Right ventricle myocardium superior (tissue), 1 donor: Measurements from ENCODE around the gene LNX1. TPM values are rescaled to one million over a fixed set of nuclear protein-coding genes. Genes with fewer than 3 reads are reported as not detected.

ENCODE experiments used
- ATAC-seq: fragments of 200-7000 bp; cut with Tn5 transposase; one replicate; pipeline ENCODE4 v1.9.1; 2020; ENCODE audit warnings: mild to moderate bottlenecking; ENCODE audit not compliant: poor library complexity
- DNase-seq: peaks from one replicate; pipeline ENCODE4 v3.0.0-alpha.2; 2020
- intact Hi-C: fragments of 100-400 bp; cut with DNase I; formaldehyde crosslinking; loops from one replicate; pipeline ENCODE4 v1.11.2; 2022
- total RNA-seq: library from RNA; stranded (reverse); fragmentation: NEBNext Ultra II Directional; extraction: Animal tissue kit (Norgen Biotek cat#: 25700); gene quantifications from one replicate; pipeline ENCODE4 v1.2.1, GENCODE V29; 2021
- donor health status: DM: no; HTN: yes; CAD: no; lungs with severe emphysema.

Gene LNX1
- total RNA-seq, 1 donor from 2014 or later: 10.3 TPM

DNA sequence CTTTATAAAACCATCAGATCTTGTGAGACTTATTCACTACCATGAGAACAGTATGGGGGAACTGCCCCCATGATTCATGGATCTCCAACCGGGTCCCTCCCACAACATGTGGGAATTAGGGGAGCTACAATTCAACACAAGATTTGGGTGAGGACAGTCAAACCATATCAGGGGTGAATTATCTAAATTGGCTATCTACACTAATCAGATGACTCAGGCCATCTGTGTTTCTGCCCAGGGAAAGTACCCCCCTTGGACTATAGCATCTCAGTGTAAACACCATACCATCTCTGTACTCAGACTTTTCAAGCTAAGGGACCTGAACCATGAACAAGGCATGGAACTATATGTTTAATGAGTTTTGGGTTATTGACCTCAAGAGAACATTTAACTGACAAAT lies 76.8 kb downstream of the LNX1 start:
- no peak for DNase-seq
- no peak for ATAC-seq

GRCh38 chr4:53512608-53513007 lies 78.7 kb downstream of the LNX1 start:
- DNase-seq: no peak
- intact Hi-C loops: no loop called here

More for the DNA sequence above, 76.8 kb downstream of the LNX1 start:
- intact Hi-C loops: no loop called here

DNA sequence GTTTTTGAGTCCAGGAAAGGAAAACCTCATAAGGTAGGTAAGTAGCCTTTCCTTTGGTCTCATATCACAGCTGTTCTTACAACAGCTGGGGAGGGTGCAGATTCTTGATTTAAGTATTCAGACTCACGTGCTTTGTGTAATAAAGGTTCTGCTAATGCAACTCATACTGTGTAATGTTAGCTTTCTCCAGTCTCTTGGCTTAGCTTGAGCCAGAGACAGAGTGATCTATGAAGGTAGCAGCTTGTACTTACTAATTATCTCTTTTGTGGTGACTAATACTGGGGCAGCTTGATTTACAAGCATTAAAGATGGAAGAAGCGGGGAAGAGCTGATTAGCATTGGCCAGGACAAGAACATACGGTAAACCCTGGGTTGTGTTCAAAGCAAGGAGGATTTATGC lies 80.3 kb downstream of the LNX1 start:
- ATAC-seq (no peak), DNase-seq (no peak)
- intact Hi-C loops: no loop called here

More at GRCh38 chr4:53512608-53513007, 78.7 kb downstream of the LNX1 start:
- no peak for ATAC-seq

GRCh38 chr4:53510321-53510720 lies 81.0 kb downstream of the LNX1 start:
- intact Hi-C loops: no loop called here

DNA sequence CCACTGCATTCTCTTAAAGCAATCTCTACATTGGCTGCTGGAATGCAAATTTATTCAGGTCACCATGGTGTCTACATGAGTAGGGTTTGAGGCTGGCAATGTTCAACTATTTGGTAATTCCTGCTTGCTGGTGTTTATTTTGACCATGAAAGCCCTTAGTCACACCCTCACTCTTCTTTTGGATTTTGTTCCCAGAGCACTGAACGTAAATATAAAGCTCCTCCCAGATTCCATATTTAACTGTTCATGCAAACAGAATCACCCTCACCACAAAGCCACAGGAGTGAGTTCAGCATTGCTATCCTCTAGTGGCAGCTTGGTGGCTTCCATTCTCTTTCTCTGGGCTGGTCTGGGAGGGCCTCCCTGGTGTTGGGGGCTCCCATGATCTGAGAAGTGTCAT lies 82.8 kb downstream of the LNX1 start:
- DNase-seq (no peak), ATAC-seq (no peak)
- intact Hi-C loops: no loop called here

More at GRCh38 chr4:53510321-53510720, 81.0 kb downstream of the LNX1 start:
- DNase-seq (no peak), ATAC-seq (no peak)

GRCh38 chr4:53507671-53508286 lies 83.5 kb downstream of the LNX1 start:
- peak; percentile 95 for ATAC-seq
- intact Hi-C loops: no loop called here

DNA sequence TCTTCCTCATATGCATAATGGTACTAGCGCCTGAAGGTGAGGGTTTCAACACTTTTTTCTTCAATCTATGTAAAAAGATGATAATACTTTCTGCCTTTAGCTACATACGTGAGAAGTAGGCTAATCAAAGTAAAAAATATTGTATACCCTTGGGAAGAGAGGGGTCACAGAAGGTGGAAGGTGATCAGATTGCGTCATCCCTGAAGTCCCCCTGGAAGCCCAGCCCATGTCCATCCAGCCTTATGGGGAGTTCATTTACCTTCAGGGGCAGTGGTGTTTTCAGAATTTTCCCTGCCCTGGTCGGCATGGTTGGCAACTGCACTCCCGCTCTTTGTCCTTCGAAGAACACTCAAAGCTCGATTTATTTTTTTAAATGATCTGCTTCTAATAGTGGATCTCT lies 84.2 kb downstream of the LNX1 start:
- intact Hi-C loops: no loop called here
- ATAC-seq (no peak), DNase-seq (no peak)

More at GRCh38 chr4:53507671-53508286, 83.5 kb downstream of the LNX1 start:
- peak; percentile 87 for DNase-seq

GRCh38 chr4:53505947-53506346 lies 85.3 kb downstream of the LNX1 start:
- ATAC-seq (no peak), DNase-seq (no peak)
- intact Hi-C loops: no loop called here

GRCh38 chr4:53502094-53502493 lies 89.2 kb downstream of the LNX1 start:
- intact Hi-C loops: no loop called here
- no peak for DNase-seq

DNA sequence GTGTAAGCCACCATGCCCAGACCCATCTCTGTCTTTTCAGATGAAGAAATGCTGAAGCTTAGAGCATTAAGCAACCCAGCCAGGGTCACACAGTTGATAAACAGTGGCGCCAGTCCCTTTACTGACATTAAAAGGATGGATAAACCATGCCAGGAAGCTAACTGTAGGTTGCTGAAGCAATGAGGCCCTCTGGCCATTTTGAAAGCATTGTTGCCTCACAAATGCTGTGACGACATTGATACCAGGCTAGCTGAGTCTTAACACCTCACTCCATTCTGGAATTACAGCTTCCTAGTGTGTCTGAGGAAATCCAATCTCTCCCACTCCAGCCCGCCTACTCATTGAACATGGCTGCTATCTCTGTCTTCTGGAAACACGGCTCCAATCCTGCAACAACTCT lies 89.7 kb downstream of the LNX1 start:
- intact Hi-C loops: no loop called here

More at GRCh38 chr4:53502094-53502493, 89.2 kb downstream of the LNX1 start:
- ATAC-seq: no peak

GRCh38 chr4:53500546-53500945 lies 90.7 kb downstream of the LNX1 start:
- DNase-seq (no peak), ATAC-seq (no peak)
- intact Hi-C loops: no loop called here

More for the DNA sequence above, 89.7 kb downstream of the LNX1 start:
- DNase-seq (no peak), ATAC-seq (no peak)

- ATAC-seq (no peak), DNase-seq (no peak)
- intact Hi-C loops: loop anchor here (10.0 kb wide), 1 partner anchor 735 kb away; no protein-coding TSS in a partner anchor
Measured at GRCh38 chr4:53499791-53500190, 91.5 kb downstream of the LNX1 start.

DNA sequence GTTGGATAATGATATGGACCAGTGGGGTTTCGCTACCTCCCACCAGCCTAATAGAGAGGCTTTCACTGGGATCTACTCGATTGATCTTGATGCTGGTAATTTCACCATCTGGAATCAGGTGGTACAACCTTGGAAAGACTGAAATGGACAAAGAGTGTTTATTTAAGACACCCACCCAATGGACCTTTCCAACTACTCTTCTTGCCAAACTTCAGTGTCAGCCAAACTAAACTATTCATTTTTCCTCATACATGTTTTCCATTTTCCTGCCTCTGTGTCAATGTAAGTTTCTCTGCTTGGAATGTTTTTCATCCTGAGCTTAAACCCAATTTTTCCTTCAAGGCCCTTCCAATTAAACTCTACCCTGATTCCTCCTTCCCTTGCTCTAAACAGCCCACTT lies 92.6 kb downstream of the LNX1 start:
- DNase-seq (no peak), ATAC-seq (peak; percentile 20)
- intact Hi-C loops: loop anchor here (10.0 kb wide), 1 partner anchor 736 kb away; no protein-coding TSS in a partner anchor

DNA sequence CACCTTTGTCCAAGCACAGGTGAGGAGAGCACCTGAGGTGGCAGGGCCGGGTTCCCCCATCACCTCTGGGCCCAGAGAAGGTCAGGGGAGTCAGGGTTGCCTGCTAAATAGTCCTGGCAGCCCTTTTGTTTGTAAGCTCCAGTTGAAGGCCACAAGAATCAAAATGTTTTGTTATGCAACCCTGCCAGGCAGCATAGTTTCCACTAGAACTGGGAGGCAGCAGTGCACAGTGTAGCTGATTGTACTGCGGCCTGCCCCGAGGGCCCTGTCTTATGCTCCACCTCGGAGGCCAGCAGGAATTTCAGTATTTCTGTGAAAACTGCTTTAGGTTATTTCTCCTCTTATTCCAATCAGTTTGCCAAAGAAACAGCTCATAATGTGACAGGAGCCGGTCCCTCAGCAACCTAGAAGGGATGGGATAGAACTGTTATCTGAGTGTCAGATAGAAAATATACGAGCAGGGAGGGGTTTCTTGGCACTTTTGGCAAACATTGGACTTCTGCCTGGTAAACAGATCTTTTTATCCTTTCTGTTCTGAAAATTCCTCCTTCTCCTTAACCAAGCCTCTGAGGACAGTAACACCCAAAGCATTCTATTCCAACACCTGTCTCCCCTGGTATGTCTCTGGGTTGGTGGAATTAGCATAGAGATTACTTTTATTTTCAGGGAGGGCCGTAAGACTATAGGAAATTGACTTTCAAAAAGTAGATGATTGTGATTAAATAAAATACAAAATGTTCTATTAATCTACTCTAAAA lies 93.6 kb downstream of the LNX1 start:
- intact Hi-C loops: loop anchor here (10.0 kb wide), 1 partner anchor 737 kb away; no protein-coding TSS in a partner anchor
- peak; percentile 95 for ATAC-seq
- peak; percentile 75 for DNase-seq

- intact Hi-C loops: loop anchor here (5.0 to 10.0 kb wide), 2 partner anchors 162 to 740 kb away; no protein-coding TSS in a partner anchor
- no peak for DNase-seq
- ATAC-seq: no peak
Measured at GRCh38 chr4:53494851-53495250, 96.4 kb downstream of the LNX1 start.

DNA sequence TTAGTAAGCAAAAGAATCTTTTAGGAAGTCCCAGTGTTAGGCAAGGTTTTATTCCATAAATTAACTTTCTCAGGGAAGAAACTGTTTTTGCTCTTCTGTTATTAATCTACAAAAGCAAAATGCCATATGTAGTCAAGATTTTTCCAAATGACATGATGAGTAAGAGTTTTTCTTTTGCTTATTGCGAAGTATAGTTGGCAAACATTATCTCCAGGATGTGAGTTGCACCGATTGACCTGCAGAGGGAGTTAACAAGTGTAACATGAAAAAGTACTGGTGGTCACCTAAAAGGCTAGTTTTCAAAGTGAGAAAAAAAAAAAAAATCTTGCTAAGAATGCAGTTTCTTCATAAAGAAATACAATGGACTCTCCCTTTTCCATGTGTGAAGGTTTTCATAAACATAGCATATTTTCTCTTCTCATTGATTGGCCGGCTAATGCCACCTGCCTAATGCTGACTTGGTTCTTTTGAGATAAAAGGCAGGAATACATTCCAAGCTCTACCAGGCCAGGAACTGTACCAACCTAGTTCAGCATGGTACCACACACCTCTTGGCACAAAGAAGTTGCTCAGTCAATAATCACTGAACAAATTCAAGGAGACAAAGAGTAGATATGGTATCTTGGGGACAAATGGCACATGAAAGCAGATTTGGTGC lies 100.2 kb downstream of the LNX1 start:
- ATAC-seq (peak; percentile 78), DNase-seq (no peak)
- intact Hi-C loops: loop anchor here (5.0 to 10.0 kb wide), 2 partner anchors 166 to 744 kb away; no protein-coding TSS in a partner anchor

DNA sequence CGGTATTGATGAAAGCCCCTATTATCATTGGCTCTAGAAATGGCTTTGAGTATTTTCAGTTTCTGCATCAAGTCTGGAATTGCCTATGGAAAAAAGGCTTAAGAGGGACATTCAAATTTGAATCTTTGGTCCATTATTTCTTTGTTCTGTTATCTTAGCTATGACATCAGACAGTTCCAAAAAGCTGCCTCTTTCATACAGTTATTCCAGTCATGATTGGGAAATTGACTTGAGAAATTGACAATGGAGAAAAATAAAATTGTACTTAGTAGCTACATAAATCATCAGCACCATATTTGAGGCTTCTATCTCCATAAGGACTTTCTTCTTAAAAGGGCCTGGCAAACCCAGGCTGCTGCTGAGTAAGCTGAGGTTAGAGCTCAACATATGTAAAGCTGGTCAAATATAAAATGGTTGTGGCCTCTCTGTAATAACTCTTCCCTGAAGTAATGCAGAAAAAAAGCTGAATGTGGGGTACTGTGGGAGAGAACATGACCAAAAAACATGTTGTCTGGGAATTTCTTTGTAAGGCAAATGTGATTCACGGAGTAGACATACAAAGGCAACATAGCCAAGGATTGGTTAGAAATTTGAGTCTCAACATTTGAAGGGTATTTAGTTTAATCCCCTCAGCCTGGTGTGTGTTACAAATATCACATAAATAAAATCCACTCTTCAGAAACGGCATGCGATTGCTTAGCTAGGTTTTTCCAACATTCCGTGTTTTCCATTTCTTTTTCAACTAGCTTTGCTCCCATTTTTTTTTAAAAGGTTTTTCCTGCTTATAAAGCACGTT lies 100.9 kb downstream of the LNX1 start:
- no peak for DNase-seq
- intact Hi-C loops: loop anchor here (5.0 to 10.0 kb wide), 2 partner anchors 167 to 744 kb away; no protein-coding TSS in a partner anchor
- no peak for ATAC-seq

DNA sequence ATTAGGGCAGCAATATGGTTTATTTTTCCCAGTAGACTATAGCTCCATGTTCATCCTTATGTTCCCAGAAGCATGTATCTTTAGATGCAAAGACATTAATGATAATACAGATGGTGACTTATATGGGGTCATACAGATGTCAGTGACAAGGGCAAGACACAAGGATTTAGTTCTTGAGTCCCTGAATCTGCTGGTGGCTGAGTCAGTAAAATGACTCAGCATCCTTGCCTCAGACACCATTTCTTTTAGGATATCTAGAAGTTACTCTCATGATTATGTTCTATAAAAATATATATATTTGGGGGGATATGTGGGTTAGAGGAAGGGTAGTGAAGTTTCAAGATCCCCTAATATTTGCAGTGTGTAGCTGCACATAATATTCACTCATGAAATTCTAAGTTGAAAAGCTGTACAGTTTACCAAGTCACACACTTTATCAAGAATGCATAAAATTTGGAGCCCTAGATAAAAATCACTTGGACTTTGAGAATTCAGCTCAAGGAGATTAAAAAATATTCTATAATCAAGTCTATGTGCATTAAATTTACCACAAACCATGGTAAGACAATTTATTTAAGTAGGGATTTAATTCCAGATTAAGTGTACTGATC lies 101.9 kb downstream of the LNX1 start:
- DNase-seq: no peak
- intact Hi-C loops: no loop called here

More for the DNA sequence above, 101.9 kb downstream of the LNX1 start:
- ATAC-seq: no peak
